ENCODE measurements around the gene NDUFAF7.
"Not testable (repeated sequence)": the region's sequence is repeated elsewhere in the genome, so short reads cannot be mapped to it uniquely, and the experiment has no call there.

Gene NDUFAF7

GRCh38 chr2:37231241-37232130, at the start of gene NDUFAF7, which contains the start of gene CEBPZ:
TSS of gene NDUFAF7 (plus strand) at chr2:37231658. CDS start at chr2:37231706, 48 bp downstream.
TSS of gene CEBPZ (minus strand) at chr2:37231596. CDS start at chr2:37231567, 29 bp downstream.
- peak; percentile 93 to 95 (median 95) for DNase-seq

- DNase-seq, result no peak
These were observed 49.5 kb upstream of the NDUFAF7 start for GRCh38 chr2:37181726-37182684.

- no peak for DNase-seq
These were observed 42.9 kb upstream of the NDUFAF7 start, which contains the start of gene SULT6B1 for GRCh38 chr2:37188570-37188969. TSS of gene SULT6B1 (minus strand) at chr2:37188670. CDS start at chr2:37188640, 30 bp downstream.

GRCh38 chr2:37189452-37190153, 41.9 kb upstream of the NDUFAF7 start:
- DNase-seq, result peak; percentile 78 to 81 (median 81)

GRCh38 chr2:37190290-37190689, 41.2 kb upstream of the NDUFAF7 start:
- no peak for DNase-seq

GRCh38 chr2:37191253-37191652, 40.2 kb upstream of the NDUFAF7 start:
- DNase-seq, result no peak

GRCh38 chr2:37191747-37192146, 39.7 kb upstream of the NDUFAF7 start:
- DNase-seq, result no peak

- DNase-seq, result no peak
These were observed 38.9 kb upstream of the NDUFAF7 start for GRCh38 chr2:37192551-37192950.

GRCh38 chr2:37195862-37196319, 35.6 kb upstream of the NDUFAF7 start:
- DNase-seq, result not testable (repeated sequence)

GRCh38 chr2:37196320-37197195, 34.9 kb upstream of the NDUFAF7 start, which contains the start of gene CEBPZOS:
TSS of gene CEBPZOS (plus strand) at chr2:37196496. CDS start at chr2:37199705, 3,209 bp downstream.
- peak; percentile 91 to 94 (median 92) for DNase-seq

- DNase-seq, result no peak
These were observed 32.8 kb upstream of the NDUFAF7 start for GRCh38 chr2:37198681-37199065.

- no peak for DNase-seq
These were observed 30.2 kb upstream of the NDUFAF7 start for GRCh38 chr2:37201208-37201607.

- DNase-seq, result peak in 1 of 3 donors; percentile 17
These were observed 29.7 kb upstream of the NDUFAF7 start for GRCh38 chr2:37201766-37202165.

GRCh38 chr2:37203708-37204107, 27.8 kb upstream of the NDUFAF7 start:
- DNase-seq, result no peak

- DNase-seq, result not testable (repeated sequence)
These were observed 26.3 kb upstream of the NDUFAF7 start for GRCh38 chr2:37205071-37205661.

- DNase-seq, result no peak
These were observed 25.6 kb upstream of the NDUFAF7 start for GRCh38 chr2:37205689-37206341.

- not testable (repeated sequence) for DNase-seq
These were observed 24.7 kb upstream of the NDUFAF7 start for GRCh38 chr2:37206760-37207159.

- no peak for DNase-seq
These were observed 20.2 kb upstream of the NDUFAF7 start for GRCh38 chr2:37211212-37211611.

GRCh38 chr2:37211939-37212338, 19.5 kb upstream of the NDUFAF7 start:
- no peak for DNase-seq

GRCh38 chr2:37215250-37215649, 16.2 kb upstream of the NDUFAF7 start:
- peak; percentile 6 to 49 (median 45) for DNase-seq

Data from suppressor macrophage treated with lipopolysaccharide for 1 hour (primary cell).